K562 (cell line): ENCODE data around the gene IP6K2. TPM values are rescaled to one million over a fixed set of nuclear protein-coding genes. Genes with fewer than 3 reads are reported as not detected.

Experiments used
- ETV6 ChIP-seq, 3 experiments: fragments of 150-350 bp in 1 of 3; sonication (generic) in 1 of 3; formaldehyde crosslinking in 1 of 3; IDR thresholded peaks; 2 replicates each; pipeline versions ENCODE4 v1.6.1 to v1.8.0; 2014 to 2022; ENCODE audit warnings: borderline replicate concordance in 2 of 3, low read depth in 2 of 3, antibody characterized with exemption in 1 of 3, low read length in 1 of 3, mild to moderate bottlenecking in 1 of 3, missing genetic modification reagents in 1 of 3
- IRF2 ChIP-seq: sonication (generic); formaldehyde crosslinking; IDR thresholded peaks from 2 replicates; pipeline ENCODE4 v1.8.1; 2022; ENCODE audit warnings: mild to moderate bottlenecking, missing genetic modification reagents
- NCOA6 ChIP-seq: fragments of 450-650 bp; IDR thresholded peaks from 2 replicates; pipeline ENCODE4 v1.6.1; 2017; ENCODE audit warnings: mild to moderate bottlenecking
- NELFE ChIP-seq: IDR thresholded peaks from 2 replicates; pipeline ENCODE4 v1.6.1; 2011; ENCODE audit warnings: mild to moderate bottlenecking; ENCODE audit not compliant: insufficient read depth, insufficient read length
- NFXL1 ChIP-seq: fragments of 450-650 bp; formaldehyde crosslinking; IDR thresholded peaks from 2 replicates; pipeline ENCODE4 v1.4.0; 2021; ENCODE audit warnings: mild to moderate bottlenecking
- ZNF165 ChIP-seq: fragments of 250-450 bp; sonication (Bioruptor Pico); IDR thresholded peaks from 2 replicates; pipeline ENCODE4 v1.4.0; 2020; ENCODE audit warnings: borderline replicate concordance
- ZNF347 ChIP-seq: fragments of 450-650 bp; formaldehyde crosslinking; IDR thresholded peaks from 2 replicates; pipeline ENCODE4 v1.4.0; 2020; ENCODE audit warnings: low read depth, mild to moderate bottlenecking, moderate library complexity
- ZNF408 ChIP-seq: fragments of 250-450 bp; sonication (Bioruptor Pico); IDR thresholded peaks from 2 replicates; pipeline ENCODE4 v1.4.0; 2020; ENCODE audit warnings: low read depth, mild to moderate bottlenecking, moderate library complexity
- ZNF77 ChIP-seq: fragments of 250-450 bp; sonication (Bioruptor Pico); IDR thresholded peaks from 2 replicates; pipeline ENCODE4 v1.5.0; 2020
- ZNF79 ChIP-seq: fragments of 250-450 bp; sonication (Bioruptor Pico); IDR thresholded peaks from 2 replicates; pipeline ENCODE4 v1.4.0; 2020; ENCODE audit warnings: low read depth, mild to moderate bottlenecking, moderate library complexity
- polyA plus RNA-seq, 8 experiments: library from polyadenylated mRNA; depleted of rRNA in 4 of 8; stranded (reverse) in 5 of 8; unstranded in 3 of 8; fragments of >200 nt; fragmentation: Nextera tagmentation in 2 of 8; fragmentation: Illumina TruSeq in 1 of 8; extraction: Ambion mirVana in 2 of 8; extraction: Trizol in 1 of 8; gene quantifications; 2 replicates each; pipeline versions ENCODE4 v1.2.1 to v1.2.3, GENCODE V29; 2011 to 2014; ENCODE audit warnings: inconsistent platforms in 1 of 8, missing spikeins in 1 of 8
- total RNA-seq, 7 experiments: library from RNA; depleted of rRNA in 6 of 7; stranded (reverse); fragments of >200 nt in 6 of 7; fragmentation: Illumina TruSeq in 2 of 7; extraction: Trizol in 2 of 7; gene quantifications; 2 replicates each; pipeline versions ENCODE4 v1.2.1 to v1.2.3, GENCODE V29; 2011 to 2021; ENCODE audit warnings: low replicate concordance in 1 of 7
- TF ChIP-seq, protein P1 (sequence below): fragments of 250-450 bp; sonication (Bioruptor Pico); IDR thresholded peaks from 2 replicates; pipeline ENCODE4 v1.5.1; 2021; ENCODE audit warnings: mild to moderate bottlenecking
- TF ChIP-seq, protein P2 (sequence below): IDR thresholded peaks from 2 replicates; pipeline ENCODE4 v1.6.1; 2016; ENCODE audit warnings: missing genetic modification characterization, missing compliant biosample characterization
- TF ChIP-seq, protein P3 (sequence below): sonication (generic); formaldehyde crosslinking; IDR thresholded peaks from 2 replicates; pipeline ENCODE4 v1.8.0; 2023; ENCODE audit warnings: mild to moderate bottlenecking, missing genetic modification reagents
- TF ChIP-seq, protein P4 (sequence below): sonication (generic); formaldehyde crosslinking; IDR thresholded peaks from 2 replicates; pipeline ENCODE4 v1.8.0; 2022; ENCODE audit warnings: missing genetic modification reagents, mild to moderate bottlenecking, borderline replicate concordance
- TF ChIP-seq, protein P5 (sequence below): fragments of 450-650 bp; formaldehyde crosslinking; IDR thresholded peaks from 2 replicates; pipeline ENCODE4 v1.4.0; 2022; ENCODE audit warnings: missing genetic modification characterization
- TF ChIP-seq, protein P6 (sequence below): fragments of 250-450 bp; sonication (Bioruptor Pico); IDR thresholded peaks from 2 replicates; pipeline ENCODE4 v1.8.0; 2021; ENCODE audit warnings: moderate library complexity, mild to moderate bottlenecking, inconsistent platforms

Gene IP6K2
- total and polyA plus RNA-seq, 9 of the 15 experiments (the other 6 are each of a cell fraction or from before 2014, with no cell fraction given): 19.6 to 78.1 (median 48.0) TPM

DNA sequence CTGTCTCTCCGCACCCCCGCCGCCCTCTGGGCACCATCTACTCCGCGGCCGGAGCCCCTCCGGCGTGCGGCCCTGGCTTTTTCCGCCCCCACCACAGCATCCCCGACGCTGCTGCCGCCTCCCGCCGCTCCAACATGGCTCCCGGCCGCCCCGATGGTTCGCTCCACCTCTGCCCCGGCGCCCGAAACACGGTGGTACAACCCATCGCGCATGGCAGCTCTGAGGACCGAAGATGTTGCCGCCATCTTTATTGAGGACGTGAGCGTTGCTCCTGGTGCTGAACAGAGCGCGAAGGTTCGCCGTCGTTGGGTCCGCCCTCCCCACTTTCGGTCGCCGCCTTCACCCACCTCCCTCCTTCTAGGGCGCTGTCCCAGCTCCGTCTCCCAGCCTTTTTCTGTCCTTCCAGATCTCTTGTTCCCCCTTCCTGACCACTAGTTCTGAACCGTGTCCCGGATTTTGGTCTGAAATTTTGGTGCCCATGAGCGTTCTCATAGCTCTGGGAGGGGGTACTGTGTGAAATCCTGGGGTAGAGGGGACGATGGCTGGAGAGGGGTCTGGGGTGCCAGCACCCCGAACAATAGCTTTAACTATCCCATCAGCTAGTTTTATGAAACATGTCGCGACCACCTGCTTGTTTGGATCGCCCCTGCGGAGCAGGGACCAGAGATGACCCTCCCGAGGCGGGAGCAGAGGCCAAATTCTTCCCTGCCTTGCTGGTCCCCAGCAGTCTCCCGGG, 54.1 kb downstream of the IP6K2 start, which contains the start of gene CELSR3 (continued):
- TF ChIP-seq, protein P1, sequence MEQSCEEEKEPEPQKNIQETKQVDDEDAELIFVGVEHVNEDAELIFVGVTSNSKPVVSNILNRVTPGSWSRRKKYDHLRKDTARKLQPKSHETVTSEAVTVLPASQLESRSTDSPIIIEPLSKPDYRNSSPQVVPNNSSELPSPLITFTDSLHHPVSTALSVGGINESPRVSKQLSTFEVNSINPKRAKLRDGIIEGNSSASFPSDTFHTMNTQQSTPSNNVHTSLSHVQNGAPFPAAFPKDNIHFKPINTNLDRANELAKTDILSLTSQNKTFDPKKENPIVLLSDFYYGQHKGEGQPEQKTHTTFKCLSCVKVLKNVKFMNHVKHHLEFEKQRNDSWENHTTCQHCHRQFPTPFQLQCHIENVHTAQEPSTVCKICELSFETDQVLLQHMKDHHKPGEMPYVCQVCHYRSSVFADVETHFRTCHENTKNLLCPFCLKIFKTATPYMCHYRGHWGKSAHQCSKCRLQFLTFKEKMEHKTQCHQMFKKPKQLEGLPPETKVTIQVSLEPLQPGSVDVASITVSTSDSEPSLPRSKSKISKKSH (CRISPR knock-in tag): no peak
- TF ChIP-seq ZNF347 (CRISPR knock-in tag) (no peak), ZNF77 (no peak), ZNF408 (CRISPR knock-in tag) (no peak), NFXL1 (CRISPR knock-in tag) (no peak), NELFE (no peak), ZNF79 (CRISPR knock-in tag) (no peak), ZNF165 (CRISPR knock-in tag) (no peak), NCOA6 (no peak), ETV6 (IDR thresholded peaks at IDR 0.05; ENCODE audit: borderline replicate concordance in 1 of 2, low read depth in 2 of 2, low read length in 1 of 2) (no peak), ETV6 (CRISPR knock-in tag; IDR thresholded peaks at IDR 0.05; ENCODE audit: borderline replicate concordance) (no peak), IRF2 (CRISPR knock-in tag) (no peak)
- TF ChIP-seq, protein P2, sequence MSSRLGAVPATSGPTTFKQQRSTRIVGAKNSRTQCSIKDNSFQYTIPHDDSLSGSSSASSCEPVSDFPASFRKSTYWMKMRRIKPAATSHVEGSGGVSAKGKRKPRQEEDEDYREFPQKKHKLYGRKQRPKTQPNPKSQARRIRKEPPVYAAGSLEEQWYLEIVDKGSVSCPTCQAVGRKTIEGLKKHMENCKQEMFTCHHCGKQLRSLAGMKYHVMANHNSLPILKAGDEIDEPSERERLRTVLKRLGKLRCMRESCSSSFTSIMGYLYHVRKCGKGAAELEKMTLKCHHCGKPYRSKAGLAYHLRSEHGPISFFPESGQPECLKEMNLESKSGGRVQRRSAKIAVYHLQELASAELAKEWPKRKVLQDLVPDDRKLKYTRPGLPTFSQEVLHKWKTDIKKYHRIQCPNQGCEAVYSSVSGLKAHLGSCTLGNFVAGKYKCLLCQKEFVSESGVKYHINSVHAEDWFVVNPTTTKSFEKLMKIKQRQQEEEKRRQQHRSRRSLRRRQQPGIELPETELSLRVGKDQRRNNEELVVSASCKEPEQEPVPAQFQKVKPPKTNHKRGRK (tag): no peak
- TF ChIP-seq, protein P3, sequence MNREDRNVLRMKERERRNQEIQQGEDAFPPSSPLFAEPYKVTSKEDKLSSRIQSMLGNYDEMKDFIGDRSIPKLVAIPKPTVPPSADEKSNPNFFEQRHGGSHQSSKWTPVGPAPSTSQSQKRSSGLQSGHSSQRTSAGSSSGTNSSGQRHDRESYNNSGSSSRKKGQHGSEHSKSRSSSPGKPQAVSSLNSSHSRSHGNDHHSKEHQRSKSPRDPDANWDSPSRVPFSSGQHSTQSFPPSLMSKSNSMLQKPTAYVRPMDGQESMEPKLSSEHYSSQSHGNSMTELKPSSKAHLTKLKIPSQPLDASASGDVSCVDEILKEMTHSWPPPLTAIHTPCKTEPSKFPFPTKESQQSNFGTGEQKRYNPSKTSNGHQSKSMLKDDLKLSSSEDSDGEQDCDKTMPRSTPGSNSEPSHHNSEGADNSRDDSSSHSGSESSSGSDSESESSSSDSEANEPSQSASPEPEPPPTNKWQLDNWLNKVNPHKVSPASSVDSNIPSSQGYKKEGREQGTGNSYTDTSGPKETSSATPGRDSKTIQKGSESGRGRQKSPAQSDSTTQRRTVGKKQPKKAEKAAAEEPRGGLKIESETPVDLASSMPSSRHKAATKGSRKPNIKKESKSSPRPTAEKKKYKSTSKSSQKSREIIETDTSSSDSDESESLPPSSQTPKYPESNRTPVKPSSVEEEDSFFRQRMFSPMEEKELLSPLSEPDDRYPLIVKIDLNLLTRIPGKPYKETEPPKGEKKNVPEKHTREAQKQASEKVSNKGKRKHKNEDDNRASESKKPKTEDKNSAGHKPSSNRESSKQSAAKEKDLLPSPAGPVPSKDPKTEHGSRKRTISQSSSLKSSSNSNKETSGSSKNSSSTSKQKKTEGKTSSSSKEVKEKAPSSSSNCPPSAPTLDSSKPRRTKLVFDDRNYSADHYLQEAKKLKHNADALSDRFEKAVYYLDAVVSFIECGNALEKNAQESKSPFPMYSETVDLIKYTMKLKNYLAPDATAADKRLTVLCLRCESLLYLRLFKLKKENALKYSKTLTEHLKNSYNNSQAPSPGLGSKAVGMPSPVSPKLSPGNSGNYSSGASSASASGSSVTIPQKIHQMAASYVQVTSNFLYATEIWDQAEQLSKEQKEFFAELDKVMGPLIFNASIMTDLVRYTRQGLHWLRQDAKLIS (CRISPR knock-in tag): no peak
- TF ChIP-seq, protein P4, sequence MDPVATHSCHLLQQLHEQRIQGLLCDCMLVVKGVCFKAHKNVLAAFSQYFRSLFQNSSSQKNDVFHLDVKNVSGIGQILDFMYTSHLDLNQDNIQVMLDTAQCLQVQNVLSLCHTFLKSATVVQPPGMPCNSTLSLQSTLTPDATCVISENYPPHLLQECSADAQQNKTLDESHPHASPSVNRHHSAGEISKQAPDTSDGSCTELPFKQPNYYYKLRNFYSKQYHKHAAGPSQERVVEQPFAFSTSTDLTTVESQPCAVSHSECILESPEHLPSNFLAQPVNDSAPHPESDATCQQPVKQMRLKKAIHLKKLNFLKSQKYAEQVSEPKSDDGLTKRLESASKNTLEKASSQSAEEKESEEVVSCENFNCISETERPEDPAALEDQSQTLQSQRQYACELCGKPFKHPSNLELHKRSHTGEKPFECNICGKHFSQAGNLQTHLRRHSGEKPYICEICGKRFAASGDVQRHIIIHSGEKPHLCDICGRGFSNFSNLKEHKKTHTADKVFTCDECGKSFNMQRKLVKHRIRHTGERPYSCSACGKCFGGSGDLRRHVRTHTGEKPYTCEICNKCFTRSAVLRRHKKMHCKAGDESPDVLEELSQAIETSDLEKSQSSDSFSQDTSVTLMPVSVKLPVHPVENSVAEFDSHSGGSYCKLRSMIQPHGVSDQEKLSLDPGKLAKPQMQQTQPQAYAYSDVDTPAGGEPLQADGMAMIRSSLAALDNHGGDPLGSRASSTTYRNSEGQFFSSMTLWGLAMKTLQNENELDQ (CRISPR knock-in tag): no peak
- TF ChIP-seq, protein P5, sequence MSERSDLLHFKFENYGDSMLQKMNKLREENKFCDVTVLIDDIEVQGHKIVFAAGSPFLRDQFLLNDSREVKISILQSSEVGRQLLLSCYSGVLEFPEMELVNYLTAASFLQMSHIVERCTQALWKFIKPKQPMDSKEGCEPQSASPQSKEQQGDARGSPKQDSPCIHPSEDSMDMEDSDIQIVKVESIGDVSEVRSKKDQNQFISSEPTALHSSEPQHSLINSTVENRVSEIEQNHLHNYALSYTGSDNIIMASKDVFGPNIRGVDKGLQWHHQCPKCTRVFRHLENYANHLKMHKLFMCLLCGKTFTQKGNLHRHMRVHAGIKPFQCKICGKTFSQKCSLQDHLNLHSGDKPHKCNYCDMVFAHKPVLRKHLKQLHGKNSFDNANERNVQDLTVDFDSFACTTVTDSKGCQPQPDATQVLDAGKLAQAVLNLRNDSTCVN (CRISPR knock-in tag): no peak
- TF ChIP-seq, protein P6, sequence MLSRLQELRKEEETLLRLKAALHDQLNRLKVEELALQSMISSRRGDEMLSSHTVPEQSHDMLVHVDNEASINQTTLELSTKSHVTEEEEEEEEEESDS (CRISPR knock-in tag): no peak
